Tibial artery (tissue), 4 donors: ENCODE results near the gene UST.
"Not testable (repeated sequence)": the region's sequence is repeated elsewhere in the genome, so short reads cannot be mapped to it uniquely, and the experiment has no call there.

Experiments
- DNase-seq, 2 donors: peaks; one replicate each; pipeline ENCODE4 v3.0.0-alpha.2; 2019
- H3K27ac ChIP-seq, 2 donors: fragments of 200-600 bp; sonication (generic) in 1 of 2; 1 replicate in 1 of 2; 2 replicates in 1 of 2; pipeline ENCODE4 v1.5.1; 2018 to 2019; ENCODE audit warnings: mild to moderate bottlenecking in 1 of 2
- H3K27me3 ChIP-seq, 2 donors: fragments of 200-600 bp; sonication (generic) in 1 of 2; one replicate each; pipeline versions ENCODE4 v1.5.1 to v1.6.0; 2016 to 2019
- H3K36me3 ChIP-seq, 3 donors: fragments of 200-600 bp; sonication (generic) in 2 of 3; one replicate each; pipeline ENCODE4 v1.5.1; 2016 to 2019; ENCODE audit warnings: mild to moderate bottlenecking in 2 of 3
- H3K4me1 ChIP-seq, 4 donors: fragments of 200-600 bp; sonication (generic) in 2 of 4; 1 replicate in 3 of 4; 2 replicates in 1 of 4; pipeline ENCODE4 v1.5.1; 2016 to 2019
- H3K4me3 ChIP-seq, 2 donors: fragments of 200-600 bp; sonication (generic) in 1 of 2; 1 replicate in 1 of 2; 2 replicates in 1 of 2; pipeline ENCODE4 v1.5.1; 2018 to 2019; ENCODE audit warnings: mild to moderate bottlenecking in 2 of 2
- H3K9me3 ChIP-seq, 3 donors: fragments of 200-600 bp; sonication (generic) in 1 of 3; one replicate each; pipeline ENCODE4 v1.5.1; 2016 to 2019
- CTCF ChIP-seq, 2 experiments: fragments of 200-600 bp in 1 of 2; fragments of 450-650 bp in 1 of 2; IDR thresholded peaks; one replicate each; pipeline ENCODE4 v1.5.1; 2017 to 2019; ENCODE audit warnings: antibody characterized with exemption in 2 of 2, mild to moderate bottlenecking in 1 of 2, moderate library complexity in 1 of 2
- intact Hi-C: fragments of 100-400 bp; cut with DNase I; formaldehyde crosslinking; loops from one replicate; pipeline ENCODE4 v1.15.0; 2023; ENCODE audit warnings: low total_unique reads

UST gene

DNA sequence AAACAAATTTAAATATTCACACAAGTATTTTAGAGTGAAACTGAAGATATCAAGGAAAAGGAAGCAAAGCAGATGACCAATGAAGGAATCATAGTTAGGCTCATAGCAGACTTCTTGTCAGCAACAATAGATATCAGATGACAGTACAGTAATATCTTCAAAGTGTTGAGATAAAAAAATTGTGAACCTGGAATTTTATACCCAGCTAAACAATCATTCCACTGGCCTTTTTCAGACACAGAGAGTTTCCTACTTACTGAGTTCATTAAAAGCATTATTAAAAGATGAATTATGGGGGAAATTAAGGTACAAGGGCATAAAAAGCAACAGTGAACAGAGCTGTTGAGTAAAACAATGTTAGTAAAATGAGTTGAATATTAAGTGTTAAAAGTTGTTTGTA is 254.6 kb downstream of the UST start:
- Histone ChIP-seq H3K4me3 (no peak overlapping the region), H3K27ac (no peak overlapping the region), H3K36me3 (no peaks in the 10 kb centered on the region), H3K27me3 (no peaks in the 10 kb centered on the region), H3K4me1 (peaks cover 0 to 41% (median 22%) of the 10 kb centered on the region in 4 donors), H3K9me3 (no peaks in the 10 kb centered on the region)
- intact Hi-C loops: no loop called here
- no peak for TF ChIP-seq CTCF (IDR thresholded peaks at IDR 0.05)
- DNase-seq: no peak

GRCh38 chr6:149003560-149003959 is 256.7 kb downstream of the UST start:
- intact Hi-C loops: no loop called here
- no peaks in the 10 kb centered on the region for H3K36me3 ChIP-seq
- H3K27me3 ChIP-seq: no peaks in the 10 kb centered on the region
- no peak overlapping the region for H3K27ac ChIP-seq
- H3K4me1 ChIP-seq: peaks cover 0 to 19% (median 15%) of the 10 kb centered on the region in 4 donors
- TF ChIP-seq CTCF (IDR thresholded peaks at IDR 0.05): no peak
- no peak overlapping the region for H3K4me3 ChIP-seq
- DNase-seq: no peak
- H3K9me3 ChIP-seq: no peaks in the 10 kb centered on the region

GRCh38 chr6:149004664-149005063 is 257.8 kb downstream of the UST start:
- no peak for DNase-seq
- no peaks in the 10 kb centered on the region for H3K36me3 ChIP-seq
- H3K4me3 ChIP-seq: no peak overlapping the region
- intact Hi-C loops: no loop called here
- no peaks in the 10 kb centered on the region for H3K9me3 ChIP-seq
- no peak for TF ChIP-seq CTCF (IDR thresholded peaks at IDR 0.05)
- H3K27ac ChIP-seq: no peak overlapping the region
- H3K27me3 ChIP-seq: no peaks in the 10 kb centered on the region
- peaks cover 0 to 10% (median 7%) of the 10 kb centered on the region in 4 donors for H3K4me1 ChIP-seq

GRCh38 chr6:149006236-149006635 is 259.4 kb downstream of the UST start:
- H3K36me3 ChIP-seq, H3K9me3 ChIP-seq, DNase-seq, H3K27ac ChIP-seq, H3K27me3 ChIP-seq, H3K4me3 ChIP-seq, intact Hi-C loops, H3K4me1 ChIP-seq: not testable (repeated sequence)

GRCh38 chr6:149006671-149007070 is 259.8 kb downstream of the UST start:
- Histone ChIP-seq H3K4me1 (no peaks in the 10 kb centered on the region), H3K27me3 (no peaks in the 10 kb centered on the region), H3K27ac (no peak overlapping the region), H3K36me3 (no peaks in the 10 kb centered on the region), H3K9me3 (no peaks in the 10 kb centered on the region), H3K4me3 (no peak overlapping the region)
- TF ChIP-seq CTCF (IDR thresholded peaks at IDR 0.05): no peak
- no peak for DNase-seq
- intact Hi-C loops: no loop called here

GRCh38 chr6:149007846-149008245 is 261.0 kb downstream of the UST start:
- Histone ChIP-seq H3K9me3 (no peaks in the 10 kb centered on the region), H3K27me3 (no peaks in the 10 kb centered on the region), H3K27ac (no peak overlapping the region), H3K36me3 (no peaks in the 10 kb centered on the region), H3K4me1 (no peaks in the 10 kb centered on the region), H3K4me3 (no peak overlapping the region)
- no peak for DNase-seq
- intact Hi-C loops: no loop called here
- no peak for TF ChIP-seq CTCF (IDR thresholded peaks at IDR 0.05)
